Astrocyte of the spinal cord (primary cell): ENCODE results near the gene GPR119.
"Not testable (repeated sequence)": the region's sequence is repeated elsewhere in the genome, so short reads cannot be mapped to it uniquely, and the experiment has no call there.

Experiments
- DNase-seq: peaks from one replicate; pipeline ENCODE4 v3.0.0; 2011; ENCODE audit warnings: low read depth, low spot score
- H3K4me3 ChIP-seq: 2 replicates; pipeline ENCODE4 v1.5.1; 2011; ENCODE audit warnings: low read depth, mild to moderate bottlenecking, low read length, moderate library complexity
- CTCF ChIP-seq: IDR thresholded peaks from 2 replicates; pipeline ENCODE4 v1.5.1; 2012; ENCODE audit warnings: low read depth, mild to moderate bottlenecking, low read length, inconsistent platforms
- in situ Hi-C: cut with HindIII; loops from 2 replicates; pipeline ENCODE4 v1.10.0; 2017; ENCODE audit warnings: low sequenced_read_pairs

GPR119 gene

DNA sequence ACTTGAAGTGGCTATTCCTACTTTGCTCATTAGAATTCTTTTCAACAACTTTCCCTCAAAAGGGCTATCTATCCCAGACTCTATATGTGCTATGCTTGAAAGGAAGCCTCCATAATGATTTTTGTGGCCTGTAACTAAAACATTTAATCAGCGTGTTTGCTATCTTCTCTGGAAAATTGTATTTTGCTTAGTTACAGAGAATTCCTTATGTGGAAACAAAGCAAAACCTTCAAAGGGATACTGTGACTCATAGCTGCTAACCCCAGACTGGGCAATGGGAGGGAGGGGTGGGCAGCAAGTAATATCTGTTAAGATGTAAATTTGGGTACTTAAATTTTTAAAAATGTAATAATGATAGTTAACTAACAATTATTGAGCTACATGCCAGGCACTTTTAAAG lies 42.1 kb downstream of the GPR119 start:
- DNase-seq, result peak; percentile 58
- in situ Hi-C loops, result no loop called here

DNA sequence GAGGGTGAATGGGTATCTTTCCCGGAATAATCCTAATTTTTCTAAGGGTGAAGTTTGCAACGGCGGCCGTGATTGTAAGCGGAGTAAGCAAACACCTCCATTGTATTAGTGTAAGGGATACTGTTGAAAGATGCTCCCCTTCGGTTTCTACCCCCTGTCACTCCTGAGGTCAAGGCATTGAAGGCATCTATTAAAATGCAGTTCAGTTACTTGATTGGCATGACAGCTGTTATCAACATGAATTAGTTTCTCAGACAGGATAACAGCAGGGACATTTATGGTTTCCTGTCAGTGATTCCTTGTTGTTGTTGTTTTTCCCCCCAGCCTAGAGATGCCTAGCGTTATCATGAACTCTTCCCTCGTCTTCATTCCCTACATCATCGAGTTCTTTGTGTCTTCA lies 45.2 kb downstream of the GPR119 start:
- no peak for DNase-seq
- H3K4me3 ChIP-seq, result peak overlapping the region; percentile 68
- TF ChIP-seq CTCF, result no peak
- in situ Hi-C loops, result no loop called here

More for the DNA sequence above, 42.1 kb downstream of the GPR119 start:
- no peak overlapping the region for H3K4me3 ChIP-seq
- TF ChIP-seq CTCF, result no peak

GRCh38 chrX:130339408-130340222 lies 45.9 kb downstream of the GPR119 start, which contains the start of gene SLC25A14:
SLC25A14 (plus strand) TSS chrX:130339919; CDS start chrX:130340279, 360 bp downstream.
- peak; percentile 65 for DNase-seq
- peak within 1 kb of the TSS; percentile 68 for H3K4me3 ChIP-seq
- in situ Hi-C loops, result no loop called here
- no peak for TF ChIP-seq CTCF

DNA sequence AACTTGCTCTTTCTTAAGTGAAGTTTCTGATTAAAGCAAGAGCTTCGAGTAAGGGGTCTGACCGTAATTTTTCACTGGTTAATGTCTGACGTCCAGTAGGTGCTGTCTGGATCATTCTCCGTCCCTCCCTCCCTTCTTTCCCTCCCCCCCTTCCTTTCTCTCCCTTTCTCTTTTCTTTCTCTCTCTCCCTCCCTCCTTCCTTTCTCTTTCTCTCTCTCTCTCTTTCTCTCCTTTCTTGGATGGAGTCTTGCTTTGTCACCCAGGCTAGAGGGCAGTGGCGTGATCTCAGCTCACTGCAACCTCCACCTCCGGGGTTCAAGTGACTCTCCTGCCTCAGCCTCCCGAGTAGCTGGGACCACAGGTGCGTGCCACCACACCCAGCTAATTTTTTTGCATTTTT lies 46.6 kb downstream of the GPR119 start:
- in situ Hi-C loops, DNase-seq: not testable (repeated sequence)
- H3K4me3 ChIP-seq, result peak overlapping the region; percentile 68

DNA sequence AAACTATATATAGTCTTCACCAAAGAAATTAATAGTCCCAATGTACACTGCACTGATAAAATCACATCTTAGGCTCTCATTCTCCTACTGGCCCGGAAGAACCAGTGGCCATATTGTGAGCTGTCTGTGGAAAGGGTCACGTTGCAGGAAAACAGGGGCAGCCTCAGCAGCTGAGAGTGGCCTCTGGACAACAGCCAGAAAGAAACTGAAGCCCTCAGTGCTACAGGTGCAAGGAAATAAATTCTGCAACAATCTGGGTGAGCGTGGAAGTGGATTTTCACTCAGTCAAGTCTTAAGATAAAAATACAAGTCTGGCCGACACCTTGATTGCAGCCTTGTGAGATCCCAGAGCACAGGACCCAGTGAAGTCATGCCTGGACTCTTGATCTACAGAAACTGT lies 48.9 kb downstream of the GPR119 start:
- TF ChIP-seq CTCF, result no peak
- H3K4me3 ChIP-seq, result no peak overlapping the region
- in situ Hi-C loops, result no loop called here
- no peak for DNase-seq
